Left lung (tissue), 10 donors: Measurements from ENCODE around the gene RTKN2. TPM values are rescaled to one million over a fixed set of nuclear protein-coding genes. Genes with fewer than 3 reads are reported as not detected.

ENCODE experiments used
- ATAC-seq: fragments of 200-7000 bp; cut with Tn5 transposase; one replicate; pipeline ENCODE4 v1.9.1; 2020; ENCODE audit warnings: moderate library complexity
- DNase-seq, 4 donors: peaks; one replicate each; pipeline ENCODE4 v3.0.0-alpha.2; 2013 to 2020
- H3K27ac ChIP-seq, 2 donors: fragments of 200-600 bp; sonication (generic) in 1 of 2; one replicate each; pipeline versions ENCODE4 v1.5.0 to v1.8.0; 2020 to 2021
- H3K27me3 ChIP-seq, 2 donors: fragments of 200-600 bp; sonication (generic) in 1 of 2; one replicate each; pipeline versions ENCODE4 v1.5.0 to v1.8.0; 2020 to 2021
- H3K36me3 ChIP-seq, 2 donors: fragments of 200-600 bp; sonication (generic) in 1 of 2; one replicate each; pipeline versions ENCODE4 v1.5.0 to v1.8.0; 2020 to 2021
- H3K4me1 ChIP-seq, 2 donors: fragments of 200-600 bp; one replicate each; pipeline ENCODE4 v1.8.0; 2021
- H3K4me3 ChIP-seq, 2 donors: fragments of 200-600 bp; sonication (generic) in 1 of 2; one replicate each; pipeline versions ENCODE4 v1.5.0 to v1.8.0; 2020 to 2021; ENCODE audit warnings: mild to moderate bottlenecking in 1 of 2
- H3K9me3 ChIP-seq, 2 donors: fragments of 200-600 bp; sonication (generic) in 1 of 2; one replicate each; pipeline versions ENCODE4 v1.5.0 to v1.8.0; 2020 to 2021
- CTCF ChIP-seq, 2 donors: fragments of 200-600 bp; sonication (generic) in 1 of 2; IDR thresholded peaks; one replicate each; pipeline versions ENCODE4 v1.5.0 to v1.8.0; 2021; ENCODE audit warnings: antibody characterized with exemption in 2 of 2
- intact Hi-C, 2 donors: fragments of 100-400 bp; cut with DNase I; formaldehyde crosslinking; loops; one replicate each; pipeline versions ENCODE4 v1.11.2 to v1.14.2; 2022
- polyA plus RNA-seq, 6 donors: library from polyadenylated mRNA; unstranded; fragments of 120-200 nt; gene quantifications; one replicate each; pipeline ENCODE4 v1.2.1, GENCODE V29; 2013; ENCODE audit not compliant: insufficient read length in 6 of 6
- total RNA-seq, 2 donors: library from RNA; stranded (reverse); fragmentation: NEBNext Ultra II Directional; extraction: Animal tissue kit (Norgen Biotek cat#: 25700); gene quantifications; one replicate each; pipeline ENCODE4 v1.2.1, GENCODE V29; 2021
- donor health status: DM: no; HTN: yes; CAD: no.
- donor health status: DM: no; HTN: no; CAD: no.

Gene RTKN2
- total and polyA plus RNA-seq, 8 donors, result 5.7 to 17.1 (median 11.2) TPM

GRCh38 chr10:62147425-62147824 is 121.2 kb downstream of the RTKN2 start:
- TF ChIP-seq CTCF (IDR thresholded peaks at IDR 0.05), result no peak
- no peak for DNase-seq
- Histone ChIP-seq H3K4me1 (peaks cover 0 to 5% of the 10 kb centered on the region in 2 donors), H3K36me3 (no peaks in the 10 kb centered on the region), H3K27me3 (no peaks in the 10 kb centered on the region), H3K27ac (no peak overlapping the region), H3K4me3 (no peak overlapping the region), H3K9me3 (peaks cover 0 to 5% of the 10 kb centered on the region in 2 donors)
- intact Hi-C loops, result no loop called here
- ATAC-seq, result no peak

- Histone ChIP-seq H3K27me3 (no peaks in the 10 kb centered on the region), H3K4me3 (no peak overlapping the region), H3K9me3 (peaks cover 0 to 9% of the 10 kb centered on the region in 2 donors), H3K4me1 (no peaks in the 10 kb centered on the region), H3K27ac (no peak overlapping the region), H3K36me3 (no peaks in the 10 kb centered on the region)
- ATAC-seq, result no peak
- DNase-seq, result no peak
- TF ChIP-seq CTCF (IDR thresholded peaks at IDR 0.05), result no peak
- intact Hi-C loops, result no loop called here
These were observed 131.7 kb downstream of the RTKN2 start for GRCh38 chr10:62136931-62137330.

- DNase-seq (no peak), ATAC-seq (no peak)
- Histone ChIP-seq H3K4me1 (no peaks in the 10 kb centered on the region), H3K4me3 (no peak overlapping the region), H3K9me3 (peaks cover 0 to 14% of the 10 kb centered on the region in 2 donors), H3K27me3 (no peaks in the 10 kb centered on the region), H3K36me3 (no peaks in the 10 kb centered on the region), H3K27ac (no peak overlapping the region)
- intact Hi-C loops, result no loop called here
- no peak for TF ChIP-seq CTCF (IDR thresholded peaks at IDR 0.05)
These were observed 135.0 kb downstream of the RTKN2 start for GRCh38 chr10:62133618-62134017.

Other genes starting within 250 kb of the RTKN2 start
- gene ZNF365, start 105.5 kb upstream of the RTKN2 start, total RNA-seq, result 1 to 10 TPM; 1.4 to 2.9 TPM
- under 1 TPM; 0.27 to 0.95 (median 0.39) TPM for gene ZNF365, start 105.5 kb upstream of the RTKN2 start, polyA plus RNA-seq